Neural progenitor cell (in vitro differentiated cells): ENCODE measurements around the gene CHCHD1.
"Not testable (repeated sequence)": the region's sequence is repeated elsewhere in the genome, so short reads cannot be mapped to it uniquely, and the experiment has no call there.

Source experiments
- EZH2 ChIP-seq: fragments of 200-600 bp; sonication (generic); IDR thresholded peaks from 2 replicates; pipeline ENCODE4 v1.6.1; 2017; ENCODE audit warnings: antibody characterized with exemption, mild to moderate bottlenecking, moderate library complexity
- EZH2phosphoT487 ChIP-seq: fragments of 200-600 bp; sonication (generic); IDR thresholded peaks from 2 replicates; pipeline ENCODE4 v1.6.1; 2017; ENCODE audit warnings: antibody characterized with exemption
- TF ChIP-seq, protein P1 (sequence below): fragments of 200-600 bp; sonication (generic); IDR thresholded peaks from 2 replicates; pipeline ENCODE4 v1.5.1; 2017; ENCODE audit warnings: antibody characterized with exemption, mild to moderate bottlenecking

GRCh38 chr10:73829090-73829489 is 47.2 kb downstream of the CHCHD1 start:
- TF ChIP-seq, protein P1, sequence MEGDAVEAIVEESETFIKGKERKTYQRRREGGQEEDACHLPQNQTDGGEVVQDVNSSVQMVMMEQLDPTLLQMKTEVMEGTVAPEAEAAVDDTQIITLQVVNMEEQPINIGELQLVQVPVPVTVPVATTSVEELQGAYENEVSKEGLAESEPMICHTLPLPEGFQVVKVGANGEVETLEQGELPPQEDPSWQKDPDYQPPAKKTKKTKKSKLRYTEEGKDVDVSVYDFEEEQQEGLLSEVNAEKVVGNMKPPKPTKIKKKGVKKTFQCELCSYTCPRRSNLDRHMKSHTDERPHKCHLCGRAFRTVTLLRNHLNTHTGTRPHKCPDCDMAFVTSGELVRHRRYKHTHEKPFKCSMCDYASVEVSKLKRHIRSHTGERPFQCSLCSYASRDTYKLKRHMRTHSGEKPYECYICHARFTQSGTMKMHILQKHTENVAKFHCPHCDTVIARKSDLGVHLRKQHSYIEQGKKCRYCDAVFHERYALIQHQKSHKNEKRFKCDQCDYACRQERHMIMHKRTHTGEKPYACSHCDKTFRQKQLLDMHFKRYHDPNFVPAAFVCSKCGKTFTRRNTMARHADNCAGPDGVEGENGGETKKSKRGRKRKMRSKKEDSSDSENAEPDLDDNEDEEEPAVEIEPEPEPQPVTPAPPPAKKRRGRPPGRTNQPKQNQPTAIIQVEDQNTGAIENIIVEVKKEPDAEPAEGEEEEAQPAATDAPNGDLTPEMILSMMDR = not testable (repeated sequence)
- TF ChIP-seq EZH2phosphoT487, EZH2: not testable (repeated sequence)
